ENCODE results near the gene NDOR1.

GRCh38 chr9:137218754-137219271 is 13.3 kb downstream of the NDOR1 start:
- TF ChIP-seq CTCF (IDR thresholded peaks at IDR 0.05): no peak
- no peak for TF ChIP-seq POLR2A (IDR thresholded peaks at IDR 0.05; ENCODE audit: low read depth)

Data from esophagus muscularis mucosa (tissue), 3 donors.